Subcutaneous adipose tissue (tissue), 4 donors: ENCODE results near the gene PIAS4. TPM values are rescaled to one million over a fixed set of nuclear protein-coding genes. Genes with fewer than 3 reads are reported as not detected.

Experiments
- total RNA-seq, 4 donors: library from RNA; depleted of rRNA; stranded (reverse); fragments of >200 nt; gene quantifications; one replicate each; pipeline ENCODE4 v1.1.0, GENCODE V29; 2016
- TF ChIP-seq, protein P1 (sequence below): fragments of 450-650 bp; IDR thresholded peaks from one replicate; pipeline ENCODE4 v1.5.1; 2016; ENCODE audit warnings: low read depth, mild to moderate bottlenecking, control low read depth, antibody characterized with exemption, moderate library complexity

PIAS4 gene
- total RNA-seq, 4 donors from 2014 or later, result 7.7 to 50.4 (median 16.1) TPM

DNA sequence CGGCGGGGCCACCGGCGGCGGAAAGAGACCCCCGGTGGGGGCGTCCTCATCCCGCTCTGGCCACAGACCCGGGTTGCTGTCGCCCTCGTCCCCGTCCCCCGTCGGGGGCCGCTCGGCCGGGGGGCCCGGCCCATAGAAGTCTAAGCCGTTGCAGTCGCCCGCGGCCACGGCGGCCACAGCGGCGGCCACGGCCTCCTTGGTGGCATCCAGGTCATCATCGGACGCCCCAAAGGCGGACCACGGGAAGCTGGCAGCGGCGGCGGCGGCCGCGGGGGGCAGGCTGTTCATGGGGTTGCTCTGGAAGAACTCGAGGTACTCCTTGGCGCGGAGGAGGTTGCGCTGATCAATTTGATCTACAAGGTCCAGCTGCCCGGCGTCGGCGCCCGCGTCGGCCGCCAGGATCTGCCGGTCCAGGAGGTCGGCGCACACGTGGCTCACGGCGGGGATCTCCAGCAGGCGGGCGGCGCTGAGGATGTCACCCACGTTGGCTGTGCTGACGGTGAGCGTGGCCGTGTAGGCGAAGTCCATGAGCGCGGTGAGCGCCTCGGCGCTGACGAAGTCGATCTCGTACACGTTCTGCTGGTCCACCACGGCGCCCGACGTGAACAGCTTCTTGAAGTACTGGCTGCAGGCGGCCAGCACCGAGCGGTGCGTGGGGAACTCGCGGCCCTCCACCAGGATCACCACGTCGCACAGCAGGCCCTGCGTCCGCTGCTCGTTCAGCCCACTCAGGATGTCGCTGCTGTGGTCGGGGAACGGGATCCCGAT lies 47.1 kb downstream of the PIAS4 start:
- TF ChIP-seq, protein P1, sequence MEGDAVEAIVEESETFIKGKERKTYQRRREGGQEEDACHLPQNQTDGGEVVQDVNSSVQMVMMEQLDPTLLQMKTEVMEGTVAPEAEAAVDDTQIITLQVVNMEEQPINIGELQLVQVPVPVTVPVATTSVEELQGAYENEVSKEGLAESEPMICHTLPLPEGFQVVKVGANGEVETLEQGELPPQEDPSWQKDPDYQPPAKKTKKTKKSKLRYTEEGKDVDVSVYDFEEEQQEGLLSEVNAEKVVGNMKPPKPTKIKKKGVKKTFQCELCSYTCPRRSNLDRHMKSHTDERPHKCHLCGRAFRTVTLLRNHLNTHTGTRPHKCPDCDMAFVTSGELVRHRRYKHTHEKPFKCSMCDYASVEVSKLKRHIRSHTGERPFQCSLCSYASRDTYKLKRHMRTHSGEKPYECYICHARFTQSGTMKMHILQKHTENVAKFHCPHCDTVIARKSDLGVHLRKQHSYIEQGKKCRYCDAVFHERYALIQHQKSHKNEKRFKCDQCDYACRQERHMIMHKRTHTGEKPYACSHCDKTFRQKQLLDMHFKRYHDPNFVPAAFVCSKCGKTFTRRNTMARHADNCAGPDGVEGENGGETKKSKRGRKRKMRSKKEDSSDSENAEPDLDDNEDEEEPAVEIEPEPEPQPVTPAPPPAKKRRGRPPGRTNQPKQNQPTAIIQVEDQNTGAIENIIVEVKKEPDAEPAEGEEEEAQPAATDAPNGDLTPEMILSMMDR, result no peak

DNA sequence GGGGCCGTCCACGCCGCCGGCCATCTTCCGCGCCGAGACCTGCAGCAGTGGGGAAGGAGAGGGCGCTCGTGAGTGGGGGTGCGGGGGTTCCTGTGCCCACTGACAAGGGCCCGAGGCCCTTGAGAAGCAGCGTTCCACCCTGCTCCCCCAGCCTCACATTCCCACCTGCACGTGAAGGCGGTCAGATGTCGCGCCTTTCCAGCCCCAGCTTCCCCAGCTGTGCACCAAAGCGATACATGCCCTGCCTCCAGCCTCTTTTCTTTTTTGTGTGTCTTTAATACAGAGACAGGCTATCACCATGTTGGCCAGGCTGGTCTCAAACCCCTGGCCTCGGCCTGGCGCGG lies 47.6 kb downstream of the PIAS4 start:
- TF ChIP-seq, protein P1, result no peak

- TF ChIP-seq, protein P1, result no peak
Observed at GRCh38 chr19:4057931-4058692, 50.6 kb downstream of the PIAS4 start.

DNA sequence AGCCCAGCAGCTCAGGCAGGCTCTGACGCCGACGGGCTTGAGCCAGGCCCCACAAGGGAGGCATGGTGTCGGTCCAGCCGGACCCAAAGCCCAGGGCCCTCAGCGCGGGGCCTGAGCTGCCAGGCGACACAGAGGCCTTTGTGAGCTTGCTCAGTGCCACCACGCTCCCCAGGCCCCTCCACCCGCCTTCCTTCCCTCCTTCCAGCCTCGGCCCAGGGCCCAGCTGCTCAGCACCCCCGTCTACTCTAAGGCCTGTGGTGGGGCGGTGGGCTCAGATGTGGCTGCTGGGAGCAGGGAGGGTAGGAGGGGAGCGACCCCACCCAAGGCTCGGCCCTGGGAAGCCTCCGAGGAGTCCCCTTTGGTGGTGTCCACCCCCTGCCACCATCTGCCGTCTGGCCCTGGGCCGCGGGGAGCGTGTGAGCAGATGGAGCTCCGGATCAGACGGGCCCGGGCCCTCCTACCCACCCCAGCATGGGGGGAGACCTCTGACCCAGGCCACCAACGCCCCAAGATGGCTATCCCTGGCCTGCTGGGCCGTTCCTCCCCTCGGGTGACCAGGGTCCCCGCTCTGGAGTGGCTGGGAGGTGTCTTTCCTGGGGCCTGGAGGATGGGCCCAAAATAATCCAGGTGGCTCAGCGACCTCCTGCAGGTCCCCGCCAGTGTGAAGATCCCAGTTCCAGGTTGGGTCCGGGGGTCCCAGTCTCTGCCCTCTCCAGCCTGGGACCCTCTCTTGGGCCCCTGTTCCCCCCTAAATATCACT lies 51.3 kb downstream of the PIAS4 start:
- TF ChIP-seq, protein P1, result no peak

GRCh38 chr19:4059453-4059871 lies 51.9 kb downstream of the PIAS4 start:
- TF ChIP-seq, protein P1, result no peak

DNA sequence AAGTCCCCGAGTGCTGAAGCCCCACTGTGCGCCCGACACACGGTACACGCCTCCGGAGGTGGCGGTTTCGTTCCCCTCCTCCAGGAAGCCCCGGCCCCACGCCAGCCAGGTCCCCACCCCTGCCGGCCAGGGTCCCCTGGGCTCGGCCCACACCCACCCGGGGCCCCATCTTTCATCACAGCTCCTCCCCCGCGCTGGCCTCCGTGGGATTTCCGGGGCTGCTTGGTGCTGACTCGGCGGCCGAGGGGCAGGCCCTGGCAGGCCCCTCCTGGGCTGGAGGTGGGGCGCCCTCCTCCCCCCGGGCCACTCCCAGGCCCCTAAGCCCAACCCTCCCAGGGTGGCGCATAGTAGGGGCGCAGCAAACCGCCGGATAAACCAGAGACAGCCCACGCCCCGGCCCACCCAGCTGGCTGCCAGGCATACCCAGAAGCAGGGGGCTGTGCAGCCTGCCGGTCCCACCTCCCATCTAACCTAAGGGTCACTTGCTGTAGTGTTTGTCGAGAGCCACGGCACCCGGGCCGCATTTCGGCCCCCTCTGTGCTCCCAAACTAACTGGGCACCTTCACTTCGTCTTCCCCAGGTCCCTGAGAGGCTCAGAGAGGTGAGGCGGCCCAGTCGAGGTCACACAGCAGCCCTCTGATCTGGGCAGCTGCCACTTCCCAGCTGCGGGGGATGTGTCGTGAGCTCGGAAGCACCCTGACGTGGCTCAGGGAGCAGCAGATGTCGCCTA lies 52.5 kb downstream of the PIAS4 start:
- TF ChIP-seq, protein P1, result no peak
